Measurements from ENCODE around the gene PROSER3. TPM values are rescaled to one million over a fixed set of nuclear protein-coding genes. Genes with fewer than 3 reads are reported as not detected.

Gene PROSER3
- total and polyA plus RNA-seq, 2 of the 4 experiments (the other 2 are of a cell fraction): 5.4 to 21.8 TPM

- H4K8ac ChIP-seq (ENCODE audit: low read depth in 2 of 2, low read length in 2 of 2): no peak overlapping the region
- H2AFZ ChIP-seq (replicated peaks; ENCODE audit: low read length, poor library complexity): no peak overlapping the region
- no peak overlapping the region for H2BK5ac ChIP-seq (ENCODE audit: low read depth, low read length, poor library complexity, severe bottlenecking)
- H3K4me1 ChIP-seq (ENCODE audit: control insufficient read depth, insufficient read depth, low read length): no peaks in the 10 kb centered on the region
- H4K20me1 ChIP-seq (ENCODE audit: insufficient read depth, low read length): no peaks in the 10 kb centered on the region
- dilution Hi-C loops (cut with HindIII; ENCODE audit: low sequenced_read_pairs, unreplicated experiment): no loop called here
- H3K36me3 ChIP-seq (ENCODE audit: control insufficient read depth, insufficient read depth, low read length): no peaks in the 10 kb centered on the region; the same call in 1 of the 2 replicates
- H3K79me1 ChIP-seq (ENCODE audit: low read depth in 1 of 2, low read length in 2 of 2): no peaks in the 10 kb centered on the region
- no peak overlapping the region for H3K14ac ChIP-seq (replicated peaks; ENCODE audit: low read depth, low read length)
- no peak for ATAC-seq (ENCODE audit: low read depth)
- no peak overlapping the region for H3K4me3 ChIP-seq (ENCODE audit: insufficient read depth, low read depth, low read length)
- H3K4me2 ChIP-seq (ENCODE audit: low read depth, low read length): no peak overlapping the region
- BruUV-seq (replicated peaks): no TSS peak
- no peak overlapping the region for H2AK9ac ChIP-seq (replicated peaks; ENCODE audit: low read depth, low read length, poor library complexity)
- H3K9me3 ChIP-seq (ENCODE audit: control insufficient read depth, insufficient read depth, low read length): no peaks in the 10 kb centered on the region
- ChIA-PET CTCF (no interaction called here), POLR2A (ENCODE audit: unreplicated experiment) (no interaction called here)
- H2BK20ac ChIP-seq (ENCODE audit: low read depth, low read length): no peak overlapping the region
- WGBS, 2 experiments (ENCODE audit: extremely low coverage in 2 of 2, insufficient read length in 1 of 2): 73% methylated on average over 5 of the region's 11 CpGs; no CpG with 5 or more reads in 1 of the 2 experiments
- no peak overlapping the region for H3K4ac ChIP-seq (ENCODE audit: low read depth, low read length)
- no peak overlapping the region for H3K9ac ChIP-seq (ENCODE audit: low read depth, low read length)
- H3K23ac ChIP-seq (ENCODE audit: low read depth, low read length): no peak overlapping the region
- no peak overlapping the region for H2BK15ac ChIP-seq (ENCODE audit: low read depth, low read length)
- intact Hi-C loops (cut with micrococcal nuclease): no loop called here
- no peak overlapping the region for H2AK5ac ChIP-seq (ENCODE audit: low read depth, low read length)
- TF ChIP-seq MXI1 (IDR thresholded peaks at IDR 0.05; ENCODE audit: borderline replicate concordance, low read depth, low read length): no peak
- TF ChIP-seq POLR2A (IDR thresholded peaks at IDR 0.05; ENCODE audit: low read depth, low read length): no peak
- TF ChIP-seq CHD1 (IDR thresholded peaks at IDR 0.05; ENCODE audit: low read depth, low read length): no peak
- TF ChIP-seq RFX5 (IDR thresholded peaks at IDR 0.05; ENCODE audit: low read depth, low read length): no peak
- TF ChIP-seq ELK1 (IDR thresholded peaks at IDR 0.05; ENCODE audit: borderline replicate concordance, low read depth, low read length): no peak
- no peak for TF ChIP-seq FOS (IDR thresholded peaks at IDR 0.05; ENCODE audit: low read depth, low read length)
- no peak for TF ChIP-seq RCOR1 (IDR thresholded peaks at IDR 0.05; ENCODE audit: insufficient replicate concordance, low read length)
- no peak for TF ChIP-seq MAZ (IDR thresholded peaks at IDR 0.05; ENCODE audit: borderline replicate concordance, low read depth, low read length)
- TF ChIP-seq MAFK (IDR thresholded peaks at IDR 0.05; ENCODE audit: low read depth, low read length): no peak
- TF ChIP-seq NFE2L2 (IDR thresholded peaks at IDR 0.05; ENCODE audit: low read depth, low read length): no peak
- no peak for TF ChIP-seq CTCF (conservative IDR thresholded peaks at IDR 0.05; ENCODE audit: low read depth, low read length)
- TF ChIP-seq SMC3 (IDR thresholded peaks at IDR 0.05; ENCODE audit: low read depth, low read length): no peak
- no peak for TF ChIP-seq BHLHE40 (IDR thresholded peaks at IDR 0.05; ENCODE audit: low read depth, low read length)
- no peak for TF ChIP-seq RAD21 (IDR thresholded peaks at IDR 0.05; ENCODE audit: low read length)
- no peak for TF ChIP-seq USF2 (IDR thresholded peaks at IDR 0.05; ENCODE audit: low read depth, low read length)
- no peak for TF ChIP-seq CEBPB (IDR thresholded peaks at IDR 0.05; ENCODE audit: low read depth, low read length)
- no peak overlapping the region for H4K5ac ChIP-seq (ENCODE audit: low read depth, low read length)
- DNase-seq: no peak
- no peak overlapping the region for H2BK120ac ChIP-seq (ENCODE audit: low read depth, low read length)
- no peak overlapping the region for H3K27ac ChIP-seq (ENCODE audit: insufficient read depth, low read length)
- H3K56ac ChIP-seq (ENCODE audit: extremely low read depth, insufficient read depth, low read length): no peak overlapping the region
- H3K18ac ChIP-seq (ENCODE audit: low read depth, low read length): no peak overlapping the region
- in situ Hi-C loops (cut with MboI; ENCODE audit: low sequenced_read_pairs): no loop called here
- H3K9me1 ChIP-seq (ENCODE audit: insufficient read depth, low read length): no peaks in the 10 kb centered on the region
- no peak overlapping the region for H4K91ac ChIP-seq (ENCODE audit: insufficient read depth, low read depth, low read length)
- no peaks in the 10 kb centered on the region; the same call in 1 of the 2 replicates for H3K27me3 ChIP-seq (ENCODE audit: control insufficient read depth, insufficient read depth, low read length)
Measured at GRCh38 chr19:35789195-35789977, 31.4 kb downstream of the PROSER3 start.

All from IMR-90 (cell line).